Measurements from ENCODE around the gene IQSEC2.
A peak's percentile ranks its signal among the peaks of the same experiment; 100 is the strongest.

IQSEC2 gene

GRCh38 chrX:53288189-53288588 lies 6.8 kb upstream of the IQSEC2 start:
- DNase-seq (ENCODE audit: low read depth): peak; percentile 10

GRCh38 chrX:53287493-53288138 lies 6.2 kb upstream of the IQSEC2 start:
- no peak overlapping the region for H3K4me3 ChIP-seq (replicated peaks; ENCODE audit: low read depth, low read length)
- DNase-seq (ENCODE audit: low read depth): peak; percentile 50

More at GRCh38 chrX:53288189-53288588, 6.8 kb upstream of the IQSEC2 start:
- no peak for TF ChIP-seq CTCF (IDR thresholded peaks at IDR 0.05; ENCODE audit: low read length, missing control alignments)
- H3K4me3 ChIP-seq (replicated peaks; ENCODE audit: low read depth, low read length): no peak overlapping the region

DNA sequence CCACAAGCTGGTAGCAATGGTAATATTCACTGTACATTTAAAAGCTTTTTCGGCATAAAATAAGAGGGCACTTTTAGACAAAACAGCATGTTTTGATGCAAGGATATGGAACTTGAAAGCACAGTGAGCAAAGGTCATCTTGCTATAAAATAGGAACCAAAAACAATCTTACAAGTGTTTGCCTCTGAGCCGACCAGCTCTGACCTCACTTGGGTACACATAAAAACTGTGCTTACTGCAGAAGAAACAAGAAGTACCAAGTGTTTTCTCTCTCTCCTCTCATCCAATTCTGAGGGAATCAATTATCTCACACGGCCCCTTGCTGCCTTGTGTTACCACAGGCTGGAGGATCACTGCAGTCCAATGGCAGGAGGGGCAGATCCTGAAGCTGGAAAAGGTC lies 4.8 kb upstream of the IQSEC2 start:
- DNase-seq (ENCODE audit: low read depth): no peak
- H3K4me3 ChIP-seq (replicated peaks; ENCODE audit: low read depth, low read length): no peak overlapping the region
- TF ChIP-seq CTCF (IDR thresholded peaks at IDR 0.05; ENCODE audit: low read length, missing control alignments): no peak

More at GRCh38 chrX:53287493-53288138, 6.2 kb upstream of the IQSEC2 start:
- TF ChIP-seq CTCF (IDR thresholded peaks at IDR 0.05; ENCODE audit: low read length, missing control alignments): no peak

DNA sequence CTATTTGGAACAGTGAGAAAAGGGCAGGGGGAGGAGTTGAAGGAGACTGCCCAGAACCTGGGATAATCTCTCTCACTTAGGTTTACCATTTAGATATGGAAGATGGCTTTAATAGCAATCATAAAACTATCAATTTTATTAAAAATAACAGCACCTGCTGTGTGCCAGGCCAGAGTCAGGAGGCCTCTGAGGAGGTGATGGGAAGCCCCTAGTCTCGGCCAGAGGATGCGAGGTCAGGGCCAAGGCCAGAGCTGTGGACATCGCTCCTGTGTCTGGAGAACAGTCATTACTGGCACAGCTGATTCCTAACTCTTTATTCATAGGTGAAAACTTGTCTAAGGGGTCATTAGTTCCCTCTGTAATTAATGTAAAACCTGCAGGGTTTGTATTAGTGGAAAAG lies 4.2 kb upstream of the IQSEC2 start:
- no peak for DNase-seq (ENCODE audit: low read depth)
- no peak overlapping the region for H3K4me3 ChIP-seq (replicated peaks; ENCODE audit: low read depth, low read length)
- no peak for TF ChIP-seq CTCF (IDR thresholded peaks at IDR 0.05; ENCODE audit: low read length, missing control alignments)

DNA sequence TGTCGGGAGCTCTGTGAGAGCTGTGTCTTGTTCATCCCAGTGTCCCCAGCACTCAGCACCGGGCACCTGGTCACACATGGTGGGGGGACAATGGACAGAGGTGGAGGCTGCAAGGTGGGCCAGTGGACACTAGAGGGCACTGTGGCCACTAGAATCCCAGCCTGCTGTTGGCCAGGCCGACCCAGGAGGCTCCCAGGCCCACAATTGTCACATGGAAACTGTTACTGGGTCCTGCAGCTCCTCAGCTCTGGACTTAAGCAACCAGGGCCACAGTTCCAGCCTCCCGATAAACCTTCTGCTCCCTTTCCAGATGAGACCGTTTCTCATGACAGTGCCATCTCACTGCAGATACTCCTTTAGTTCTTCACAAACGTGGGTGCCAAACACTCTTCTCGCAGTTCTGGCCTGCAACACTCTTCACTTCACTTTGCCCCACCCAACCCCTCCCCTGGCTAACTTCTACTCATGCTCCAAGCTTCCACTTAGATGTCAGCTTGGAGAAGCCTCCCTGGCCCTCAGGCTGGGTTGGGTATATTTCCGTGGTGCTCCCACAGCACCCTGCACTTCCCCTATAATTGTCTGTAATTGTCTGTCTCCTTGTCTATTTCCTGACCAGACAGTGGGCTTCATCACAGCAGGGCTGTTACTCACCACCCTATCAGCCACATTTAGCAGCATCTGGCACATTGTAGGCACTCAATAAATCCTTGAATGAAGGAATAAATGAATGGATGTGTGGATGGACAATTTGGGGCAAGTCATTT lies 3.5 kb upstream of the IQSEC2 start:
- peak; percentile 68 for TF ChIP-seq CTCF (IDR thresholded peaks at IDR 0.05; ENCODE audit: low read length, missing control alignments)
- DNase-seq (ENCODE audit: low read depth): peak; percentile 49

DNA sequence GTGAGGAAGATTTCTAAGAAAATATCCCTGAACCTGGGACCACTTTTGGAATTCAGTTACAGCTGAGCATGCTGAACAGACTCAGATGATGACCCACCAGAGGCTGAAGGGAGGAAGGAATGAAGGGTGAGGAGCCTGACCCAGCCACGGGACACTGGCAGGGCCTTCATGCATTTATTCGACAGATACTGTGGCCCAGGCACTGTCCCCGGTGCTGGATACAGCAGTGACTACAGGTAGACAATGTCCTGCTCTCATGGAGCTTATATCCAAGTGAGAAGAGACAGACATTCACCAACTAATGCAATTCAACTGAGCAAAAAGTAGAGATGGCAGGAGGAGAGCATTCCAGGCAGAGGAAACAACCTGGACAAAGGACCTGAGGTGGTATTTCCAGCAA lies 2.2 kb upstream of the IQSEC2 start:
- no peak for TF ChIP-seq CTCF (IDR thresholded peaks at IDR 0.05; ENCODE audit: low read length, missing control alignments)
- no peak overlapping the region for H3K4me3 ChIP-seq (replicated peaks; ENCODE audit: low read depth, low read length)
- no peak for DNase-seq (ENCODE audit: low read depth)

More for the DNA sequence above, 3.5 kb upstream of the IQSEC2 start:
- H3K4me3 ChIP-seq (replicated peaks; ENCODE audit: low read depth, low read length): no peak overlapping the region
